ENCODE measurements around the gene DGKQ.

- TF ChIP-seq CTCF (IDR thresholded peaks at IDR 0.05): no peak
- no peak for TF ChIP-seq POLR2A (IDR thresholded peaks at IDR 0.05)
Measured at GRCh38 chr4:951186-951585, 22.2 kb downstream of the DGKQ start.
